Natural killer cell (primary cell): ENCODE results near the gene CYP2A6. TPM values are rescaled to one million over a fixed set of nuclear protein-coding genes. Genes with fewer than 3 reads are reported as not detected.
A peak's percentile ranks its signal among the peaks of the same experiment; 100 is the strongest.
"Not testable (repeated sequence)": the region's sequence is repeated elsewhere in the genome, so short reads cannot be mapped to it uniquely, and the experiment has no call there.

ENCODE experiments used
- ATAC-seq, 3 donors: fragments of 150-1000 bp in 2 of 3; fragments of 200-7000 bp in 1 of 3; cut with Tn5 transposase; 1 replicate in 1 of 3; 2 replicates in 2 of 3; pipeline ENCODE4 v1.10.0; 2021; ENCODE audit warnings: mild to moderate bottlenecking in 2 of 3, moderate library complexity in 2 of 3
- DNase-seq, 2 donors: peaks; one replicate each; pipeline versions ENCODE4 v3.0.0 to v3.0.0-alpha.2; 2013 to 2021; ENCODE audit warnings: mixed read lengths in 1 of 2
- H3K27ac ChIP-seq: one replicate; pipeline ENCODE4 v1.5.1; 2013; ENCODE audit warnings: mild to moderate bottlenecking, low read length
- H3K27me3 ChIP-seq: one replicate; pipeline ENCODE4 v1.6.1; 2013; ENCODE audit warnings: low read length; ENCODE audit not compliant: control insufficient read depth, insufficient read depth
- H3K36me3 ChIP-seq: one replicate; pipeline ENCODE4 v1.6.1; 2013; ENCODE audit warnings: low read length; ENCODE audit not compliant: control insufficient read depth, insufficient read depth
- H3K4me1 ChIP-seq: one replicate; pipeline ENCODE4 v1.6.1; 2013; ENCODE audit warnings: low read length; ENCODE audit not compliant: control insufficient read depth, insufficient read depth
- H3K4me3 ChIP-seq: one replicate; pipeline ENCODE4 v1.5.1; 2013; ENCODE audit warnings: low read length
- H3K9me3 ChIP-seq: one replicate; pipeline ENCODE4 v1.6.1; 2013; ENCODE audit warnings: low read length; ENCODE audit not compliant: control insufficient read depth, insufficient read depth
- H3K27ac Mint-ChIP-seq, 2 donors: one replicate each; pipeline ENCODE4 v1.8.0; 2022; ENCODE audit warnings: mild to moderate bottlenecking in 2 of 2, mixed read lengths in 2 of 2, moderate library complexity in 1 of 2
- H3K27me3 Mint-ChIP-seq, 2 donors: one replicate each; pipeline ENCODE4 v1.8.0; 2022; ENCODE audit warnings: low read depth in 2 of 2, mixed read lengths in 2 of 2
- H3K36me3 Mint-ChIP-seq: one replicate; pipeline ENCODE4 v1.8.0; 2022; ENCODE audit warnings: mixed read lengths
- H3K4me1 Mint-ChIP-seq, 2 donors: one replicate each; pipeline ENCODE4 v1.8.0; 2022; ENCODE audit warnings: mixed read lengths in 2 of 2
- H3K4me3 Mint-ChIP-seq: one replicate; pipeline ENCODE4 v1.8.0; 2022; ENCODE audit warnings: mild to moderate bottlenecking, moderate library complexity, mixed read lengths
- H3K9me3 Mint-ChIP-seq, 2 donors: one replicate each; pipeline ENCODE4 v1.8.0; 2022; ENCODE audit warnings: mixed read lengths in 2 of 2
- WGBS: methylation state at CpG from one replicate; pipeline ENCODE4 v1.1.7; 2013; ENCODE audit warnings: missing lambda C conversion rate; ENCODE audit not compliant: insufficient coverage; 5-methylcytosine and 5-hydroxymethylcytosine counted together
- intact Hi-C: fragments of 100-400 bp; cut with micrococcal nuclease; formaldehyde crosslinking; loops from one replicate; pipeline ENCODE4 v1.14.2; 2022
- total RNA-seq, 4 donors: library from RNA; stranded (reverse); fragments of 120-200 nt in 1 of 4; gene quantifications; one replicate each; pipeline versions ENCODE4 v1.2.3 to v1.2.4, GENCODE V29; 2013 to 2022
- TF ChIP-seq, protein P1 (sequence below): fragments of 200-600 bp; IDR thresholded peaks from one replicate; pipeline ENCODE4 v1.8.0; 2022; ENCODE audit warnings: antibody characterized with exemption

CYP2A6 gene
- total RNA-seq, 3 donors from 2014 or later (not counting 1 experiment from before 2014, with no cell fraction given): not detected

- not testable (repeated sequence) for H3K27me3 Mint-ChIP-seq, H3K4me3 ChIP-seq, H3K36me3 Mint-ChIP-seq, H3K9me3 ChIP-seq, H3K36me3 ChIP-seq, H3K9me3 Mint-ChIP-seq, H3K27me3 ChIP-seq
- Histone ChIP-seq H3K4me1 (peaks cover 45% of the 10 kb centered on the region), H3K27ac (peak overlapping the region; percentile 19)
- peak; percentile 28 to 68 (median 35) for ATAC-seq
- TF ChIP-seq, protein P1, sequence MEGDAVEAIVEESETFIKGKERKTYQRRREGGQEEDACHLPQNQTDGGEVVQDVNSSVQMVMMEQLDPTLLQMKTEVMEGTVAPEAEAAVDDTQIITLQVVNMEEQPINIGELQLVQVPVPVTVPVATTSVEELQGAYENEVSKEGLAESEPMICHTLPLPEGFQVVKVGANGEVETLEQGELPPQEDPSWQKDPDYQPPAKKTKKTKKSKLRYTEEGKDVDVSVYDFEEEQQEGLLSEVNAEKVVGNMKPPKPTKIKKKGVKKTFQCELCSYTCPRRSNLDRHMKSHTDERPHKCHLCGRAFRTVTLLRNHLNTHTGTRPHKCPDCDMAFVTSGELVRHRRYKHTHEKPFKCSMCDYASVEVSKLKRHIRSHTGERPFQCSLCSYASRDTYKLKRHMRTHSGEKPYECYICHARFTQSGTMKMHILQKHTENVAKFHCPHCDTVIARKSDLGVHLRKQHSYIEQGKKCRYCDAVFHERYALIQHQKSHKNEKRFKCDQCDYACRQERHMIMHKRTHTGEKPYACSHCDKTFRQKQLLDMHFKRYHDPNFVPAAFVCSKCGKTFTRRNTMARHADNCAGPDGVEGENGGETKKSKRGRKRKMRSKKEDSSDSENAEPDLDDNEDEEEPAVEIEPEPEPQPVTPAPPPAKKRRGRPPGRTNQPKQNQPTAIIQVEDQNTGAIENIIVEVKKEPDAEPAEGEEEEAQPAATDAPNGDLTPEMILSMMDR: peak; percentile 90
- Mint-ChIP-seq H3K4me1 (peaks cover 31 to 37% of the 10 kb centered on the region in 2 donors), H3K4me3 (peak overlapping the region; percentile 40), H3K27ac (peak overlapping the region; percentile 91 to 99)
- WGBS: 38% methylated on average over 3 of the region's 6 CpGs
- intact Hi-C loops: loop anchor here (1.0 to 10.0 kb wide), 3 partner anchors 42 to 485 kb away; partner anchors contain the start of genes MIA and RAB4B
- DNase-seq: peak; percentile 67 to 84
Observed at GRCh38 chr19:40819479-40820234, 30.6 kb downstream of the CYP2A6 start.

GRCh38 chr19:40818480-40819399 is 31.5 kb downstream of the CYP2A6 start:
- TF ChIP-seq, protein P1: peak; percentile 47
- ATAC-seq: peak; percentile 92 to 95 (median 93)
- H3K36me3 Mint-ChIP-seq: not testable (repeated sequence)

GRCh38 chr19:40815223-40815622 is 35.0 kb downstream of the CYP2A6 start:
- H3K9me3 ChIP-seq: no peaks in the 10 kb centered on the region
- no peak for ATAC-seq
- no peaks in the 10 kb centered on the region for H3K36me3 Mint-ChIP-seq
- H3K27me3 ChIP-seq: no peaks in the 10 kb centered on the region
- peak overlapping the region in 1 of 2 donors; percentile 38 for H3K27ac Mint-ChIP-seq
- intact Hi-C loops: loop anchor here (5.0 kb wide), 1 partner anchor 38 kb away; the partner anchor contains the start of genes MIA and RAB4B
- TF ChIP-seq, protein P1: no peak
- H3K4me1 ChIP-seq: peaks cover 44% of the 10 kb centered on the region
- H3K4me3 ChIP-seq: no peak overlapping the region
- H3K4me1 Mint-ChIP-seq: peaks cover 49 to 58% of the 10 kb centered on the region in 2 donors
- no peak overlapping the region for H3K4me3 Mint-ChIP-seq
- H3K9me3 Mint-ChIP-seq: no peaks in the 10 kb centered on the region
- no peaks in the 10 kb centered on the region for H3K36me3 ChIP-seq
- H3K27ac ChIP-seq: no peak overlapping the region
- no peak for DNase-seq
- 86% methylated on average over 3 of the region's 4 CpGs for WGBS
- H3K27me3 Mint-ChIP-seq: no peaks in the 10 kb centered on the region

More at GRCh38 chr19:40818480-40819399, 31.5 kb downstream of the CYP2A6 start:
- DNase-seq: peak; percentile 88 to 90
- WGBS: 34% methylated on average over 23 of the region's 36 CpGs
- not testable (repeated sequence) for H3K9me3 Mint-ChIP-seq, H3K9me3 ChIP-seq, H3K27me3 ChIP-seq, H3K27me3 Mint-ChIP-seq, H3K36me3 ChIP-seq
- intact Hi-C loops: loop anchor here (1.0 to 5.0 kb wide), 2 partner anchors 41 to 156 kb away; partner anchors contain the start of genes MIA and RAB4B
- Mint-ChIP-seq H3K4me3 (peak overlapping the region; percentile 76), H3K27ac (peak overlapping the region; percentile 91 to 99), H3K4me1 (peaks cover 31 to 35% of the 10 kb centered on the region in 2 donors)
- H3K4me3 ChIP-seq: peak overlapping the region; percentile 24
- H3K4me1 ChIP-seq: peaks cover 36% of the 10 kb centered on the region
- H3K27ac ChIP-seq: peak overlapping the region; percentile 76
